HepG2 (cell line): ENCODE results near the gene ANKFY1. TPM values are rescaled to one million over a fixed set of nuclear protein-coding genes. Genes with fewer than 3 reads are reported as not detected.

ENCODE experiments used
- ATAC-seq: fragments of 200-7000 bp; cut with Tn5 transposase; 3 replicates; pipeline ENCODE4 v1.9.1; 2020; ENCODE audit warnings: mild to moderate bottlenecking, moderate library complexity
- BruUV-seq: library from RNA; stranded (reverse); fragments of 400-500 nt; replicated peaks from 2 replicates; lab custom pipeline; 2021; lab: Mats Ljungman, UMichigan
- CTCF ChIA-PET: fragments of 300-600 bp; formaldehyde crosslinking; extraction: SDS; loops from one replicate; lab custom pipeline; 2021; ENCODE audit warnings: low total read pairs, inconsistent platforms, low intra/inter-chr PET ratio; lab: Yijun Ruan, JAX
- POLR2A ChIA-PET: fragments of 350-600 bp; sonication (Branson Sonifier 250); formaldehyde crosslinking; loops from one replicate; lab custom pipeline; 2020; ENCODE audit warnings: antibody characterized with exemption, inconsistent platforms; lab: Yijun Ruan, JAX
- DNase-seq: peaks from one replicate; pipeline ENCODE4 v3.0.0-alpha.2; 2015; ENCODE audit warnings: low spot score
- FAIRE-seq: peaks from 3 replicates; lab custom pipeline; 2011; peaks lifted over from hg19 to GRCh38; lab: Jason Lieb, UNC
- H2AFZ ChIP-seq: one replicate; pipeline ENCODE4 v1.6.1; 2011; ENCODE audit warnings: low read length, inconsistent platforms
- H3K27ac ChIP-seq: fragments of 300-600 bp; 3 replicates; pipeline ENCODE4 v1.8.0; 2011; ENCODE audit warnings: mixed run types, mild to moderate bottlenecking, mixed read lengths, low read length, inconsistent platforms; ENCODE audit not compliant: insufficient read depth; ENCODE audit errors: extremely low read length
- H3K27me3 ChIP-seq, 2 experiments: fragments of 200-600 bp in 1 of 2; 2 replicates in 1 of 2; 3 replicates in 1 of 2; pipeline versions ENCODE4 v1.6.0 to v1.8.0; 2011; ENCODE audit warnings: low read length in 2 of 2, mild to moderate bottlenecking in 2 of 2, moderate library complexity in 2 of 2, inconsistent platforms in 1 of 2; ENCODE audit not compliant: insufficient read depth in 2 of 2, control insufficient read depth in 1 of 2
- H3K36me3 ChIP-seq, 2 experiments: fragments of 200-600 bp in 1 of 2; replicated peaks in 1 of 2; 2 replicates in 1 of 2; 3 replicates in 1 of 2; pipeline versions ENCODE4 v1.5.1 to v1.8.0; 2011; ENCODE audit warnings: low read length in 2 of 2, inconsistent platforms in 1 of 2; ENCODE audit not compliant: insufficient read depth in 2 of 2, control insufficient read depth in 1 of 2
- H3K4me1 ChIP-seq: 2 replicates; pipeline ENCODE4 v1.5.1; 2012; ENCODE audit warnings: low read length, inconsistent platforms; ENCODE audit not compliant: insufficient read depth
- H3K4me2 ChIP-seq: 2 replicates; pipeline ENCODE4 v1.6.0; 2011; ENCODE audit warnings: low read depth, low read length, inconsistent platforms
- H3K4me3 ChIP-seq, 3 experiments: fragments of 200-600 bp in 1 of 3; sonication (generic), shearing (Covaris generic) in 1 of 3; replicated peaks in 1 of 3; 2 replicates each; pipeline ENCODE4 v1.5.1; 2011 to 2016; ENCODE audit warnings: low read length in 3 of 3, inconsistent platforms in 2 of 3, low read depth in 2 of 3, mild to moderate bottlenecking in 2 of 3, control low read depth in 1 of 3, mixed read lengths in 1 of 3; ENCODE audit not compliant: insufficient read depth in 1 of 3
- H3K79me2 ChIP-seq: one replicate; pipeline ENCODE4 v1.6.1; 2011; ENCODE audit warnings: low read length, inconsistent platforms; ENCODE audit not compliant: insufficient read depth
- H3K9ac ChIP-seq: 2 replicates; pipeline ENCODE4 v1.6.0; 2011; ENCODE audit warnings: mild to moderate bottlenecking, low read depth, low read length, inconsistent platforms; ENCODE audit not compliant: insufficient read depth
- H3K9me3 ChIP-seq: 2 replicates; pipeline ENCODE4 v1.5.1; 2012; ENCODE audit warnings: mild to moderate bottlenecking, low read length
- H4K20me1 ChIP-seq: 2 replicates; pipeline ENCODE4 v1.6.0; 2011; ENCODE audit warnings: inconsistent platforms, mild to moderate bottlenecking, low read length, moderate library complexity; ENCODE audit not compliant: insufficient read depth
- ARID2 ChIP-seq: sonication (generic); formaldehyde crosslinking; IDR thresholded peaks from 2 replicates; pipeline ENCODE4 v1.8.1; 2022; ENCODE audit warnings: mild to moderate bottlenecking, missing genetic modification reagents, borderline replicate concordance
- GRHL1 ChIP-seq: sonication (generic); formaldehyde crosslinking; conservative IDR thresholded peaks from 2 replicates; pipeline ENCODE4 v1.8.0; 2022; ENCODE audit warnings: missing genetic modification reagents
- GZF1 ChIP-seq: sonication (generic); formaldehyde crosslinking; IDR thresholded peaks from 2 replicates; pipeline ENCODE4 v1.5.1; 2020; ENCODE audit warnings: mild to moderate bottlenecking, missing genetic modification reagents
- NCOR1 ChIP-seq: fragments of 200-600 bp; sonication (generic); IDR thresholded peaks from 2 replicates; pipeline ENCODE4 v1.7.0; 2017; ENCODE audit warnings: antibody characterized with exemption, low read length, borderline replicate concordance
- ZFP36L2 ChIP-seq: sonication (generic); formaldehyde crosslinking; IDR thresholded peaks from 2 replicates; pipeline ENCODE4 v1.4.0; 2020; ENCODE audit warnings: missing genetic modification reagents
- ZNF230 ChIP-seq: sonication (generic); formaldehyde crosslinking; IDR thresholded peaks from 2 replicates; pipeline ENCODE4 v1.4.0; 2020; ENCODE audit warnings: mild to moderate bottlenecking, missing genetic modification reagents
- ZNF678 ChIP-seq: sonication (generic); formaldehyde crosslinking; IDR thresholded peaks from 2 replicates; pipeline ENCODE4 v1.4.0; 2020; ENCODE audit warnings: mild to moderate bottlenecking, missing genetic modification reagents
- ZNF761 ChIP-seq: sonication (generic); formaldehyde crosslinking; conservative IDR thresholded peaks from 2 replicates; pipeline ENCODE4 v1.4.0; 2020; ENCODE audit warnings: mild to moderate bottlenecking, missing genetic modification reagents
- ZSCAN25 ChIP-seq: sonication (generic); formaldehyde crosslinking; IDR thresholded peaks from 2 replicates; pipeline ENCODE4 v1.8.0; 2022; ENCODE audit warnings: mild to moderate bottlenecking, missing genetic modification reagents
- WGBS: methylation state at CpG from one replicate; pipeline ENCODE4 v1.1.6; 2017; ENCODE audit warnings: low lambda C conversion rate; 5-methylcytosine and 5-hydroxymethylcytosine counted together
- in situ Hi-C: cut with HindIII; loops from 2 replicates; pipeline ENCODE4 v1.10.0; 2017; ENCODE audit warnings: low pct_unique_long_range_greater_than_20kb; ENCODE audit not compliant: extremely low pct_ligation_motif_present
- intact Hi-C: fragments of 100-400 bp; cut with micrococcal nuclease; formaldehyde crosslinking; loops from one replicate; pipeline ENCODE4 v1.10.0; 2022; ENCODE audit not compliant: unreplicated experiment
- polyA plus RNA-seq, 8 experiments: library from polyadenylated mRNA; depleted of rRNA in 3 of 8; stranded (reverse) in 7 of 8; unstranded in 1 of 8; fragments of >200 nt; fragmentation: Illumina TruSeq in 4 of 8; extraction: Trizol in 4 of 8; gene quantifications; 2 replicates each; pipeline versions ENCODE4 v1.2.1 to v1.2.3, GENCODE V29; 2011 to 2016; ENCODE audit warnings: low read depth in 4 of 8, missing spikeins in 1 of 8, mixed read lengths in 1 of 8; ENCODE audit not compliant: insufficient read depth in 1 of 8
- total RNA-seq, 5 experiments: library from RNA; depleted of rRNA; stranded (reverse); fragments of >200 nt; fragmentation: Illumina TruSeq; extraction: Trizol; gene quantifications; 2 replicates each; pipeline ENCODE4 v1.2.3, GENCODE V29; 2016; ENCODE audit warnings: low read depth in 1 of 5
- TF ChIP-seq, protein P1 (sequence below): IDR thresholded peaks from 2 replicates; pipeline ENCODE4 v1.6.1; 2016; ENCODE audit warnings: low read depth, missing genetic modification reagents, missing compliant biosample characterization

Gene ANKFY1
- total and polyA plus RNA-seq, 2 of the 13 experiments (the other 11 are each of a cell fraction or from before 2014, with no cell fraction given) = 11.9 to 16.8 TPM

DNA sequence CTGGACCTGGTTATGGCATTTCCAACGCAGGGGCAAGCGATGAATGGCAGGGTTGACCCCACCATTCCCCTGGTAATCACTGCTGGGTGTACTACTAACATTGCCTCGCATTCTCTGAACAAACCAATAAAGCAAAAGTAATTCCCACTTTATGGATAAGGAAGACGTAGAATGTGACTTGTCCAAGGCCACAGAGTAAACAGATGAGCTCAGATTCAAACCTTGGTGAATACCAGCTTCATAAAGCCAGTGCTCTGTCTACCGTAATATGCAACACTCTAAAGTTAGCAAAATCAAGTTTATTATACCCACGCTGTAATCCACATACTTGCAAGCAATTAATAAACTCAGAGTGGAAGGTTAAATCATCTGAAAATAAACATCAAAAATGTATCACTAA is 59.6 kb downstream of the ANKFY1 start:
- no peak for FAIRE-seq
- WGBS = 96% methylated on average over 6 of the region's 6 CpGs
- DNase-seq = no peak
- Histone ChIP-seq H3K9me3 (no peaks in the 10 kb centered on the region), H3K9ac (no peak overlapping the region), H3K4me3 (no peak overlapping the region), H3K27ac (no peak overlapping the region), H3K4me2 (no peak overlapping the region), H3K4me1 (no peaks in the 10 kb centered on the region), H4K20me1 (no peaks in the 10 kb centered on the region), H3K36me3 (peaks cover 10 to 40% of the 10 kb centered on the region in 2 experiments), H3K79me2 (no peaks in the 10 kb centered on the region), H3K27me3 (no peaks in the 10 kb centered on the region), H2AFZ (no peak overlapping the region)
- ATAC-seq = no peak
- no TSS peak for BruUV-seq
- ChIA-PET CTCF (no interaction called here), POLR2A (no interaction called here)
- intact Hi-C loops = no loop called here
- TF ChIP-seq ZNF761 (no peak), ZSCAN25 (CRISPR knock-in tag) (no peak), ARID2 (no peak), GZF1 (no peak), GRHL1 (CRISPR knock-in tag) (no peak), ZNF678 (no peak), ZNF230 (no peak), ZFP36L2 (CRISPR knock-in tag) (no peak), NCOR1 (no peak)
- TF ChIP-seq, protein P1, sequence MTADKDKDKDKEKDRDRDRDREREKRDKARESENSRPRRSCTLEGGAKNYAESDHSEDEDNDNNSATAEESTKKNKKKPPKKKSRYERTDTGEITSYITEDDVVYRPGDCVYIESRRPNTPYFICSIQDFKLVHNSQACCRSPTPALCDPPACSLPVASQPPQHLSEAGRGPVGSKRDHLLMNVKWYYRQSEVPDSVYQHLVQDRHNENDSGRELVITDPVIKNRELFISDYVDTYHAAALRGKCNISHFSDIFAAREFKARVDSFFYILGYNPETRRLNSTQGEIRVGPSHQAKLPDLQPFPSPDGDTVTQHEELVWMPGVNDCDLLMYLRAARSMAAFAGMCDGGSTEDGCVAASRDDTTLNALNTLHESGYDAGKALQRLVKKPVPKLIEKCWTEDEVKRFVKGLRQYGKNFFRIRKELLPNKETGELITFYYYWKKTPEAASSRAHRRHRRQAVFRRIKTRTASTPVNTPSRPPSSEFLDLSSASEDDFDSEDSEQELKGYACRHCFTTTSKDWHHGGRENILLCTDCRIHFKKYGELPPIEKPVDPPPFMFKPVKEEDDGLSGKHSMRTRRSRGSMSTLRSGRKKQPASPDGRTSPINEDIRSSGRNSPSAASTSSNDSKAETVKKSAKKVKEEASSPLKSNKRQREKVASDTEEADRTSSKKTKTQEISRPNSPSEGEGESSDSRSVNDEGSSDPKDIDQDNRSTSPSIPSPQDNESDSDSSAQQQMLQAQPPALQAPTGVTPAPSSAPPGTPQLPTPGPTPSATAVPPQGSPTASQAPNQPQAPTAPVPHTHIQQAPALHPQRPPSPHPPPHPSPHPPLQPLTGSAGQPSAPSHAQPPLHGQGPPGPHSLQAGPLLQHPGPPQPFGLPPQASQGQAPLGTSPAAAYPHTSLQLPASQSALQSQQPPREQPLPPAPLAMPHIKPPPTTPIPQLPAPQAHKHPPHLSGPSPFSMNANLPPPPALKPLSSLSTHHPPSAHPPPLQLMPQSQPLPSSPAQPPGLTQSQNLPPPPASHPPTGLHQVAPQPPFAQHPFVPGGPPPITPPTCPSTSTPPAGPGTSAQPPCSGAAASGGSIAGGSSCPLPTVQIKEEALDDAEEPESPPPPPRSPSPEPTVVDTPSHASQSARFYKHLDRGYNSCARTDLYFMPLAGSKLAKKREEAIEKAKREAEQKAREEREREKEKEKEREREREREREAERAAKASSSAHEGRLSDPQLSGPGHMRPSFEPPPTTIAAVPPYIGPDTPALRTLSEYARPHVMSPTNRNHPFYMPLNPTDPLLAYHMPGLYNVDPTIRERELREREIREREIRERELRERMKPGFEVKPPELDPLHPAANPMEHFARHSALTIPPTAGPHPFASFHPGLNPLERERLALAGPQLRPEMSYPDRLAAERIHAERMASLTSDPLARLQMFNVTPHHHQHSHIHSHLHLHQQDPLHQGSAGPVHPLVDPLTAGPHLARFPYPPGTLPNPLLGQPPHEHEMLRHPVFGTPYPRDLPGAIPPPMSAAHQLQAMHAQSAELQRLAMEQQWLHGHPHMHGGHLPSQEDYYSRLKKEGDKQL = no peak
- in situ Hi-C loops = loop anchor here (10.0 kb wide), 1 partner anchor 211 kb away; no protein-coding TSS in a partner anchor
